NT2/D1 (cell line): ENCODE measurements around the gene P4HTM.

Source experiments
- DNase-seq: peaks from one replicate; pipeline ENCODE4 v3.0.0-alpha.2; 2011; ENCODE audit warnings: low read depth, low spot score
- H3K27me3 ChIP-seq: 2 replicates; pipeline ENCODE4 v1.6.0; 2011; ENCODE audit warnings: mild to moderate bottlenecking; ENCODE audit not compliant: insufficient read length, insufficient read depth
- H3K36me3 ChIP-seq: 2 replicates; pipeline ENCODE4 v1.6.1; 2011; ENCODE audit warnings: mild to moderate bottlenecking, low read length, mixed read lengths; ENCODE audit not compliant: insufficient read depth, insufficient read length
- H3K4me1 ChIP-seq: 2 replicates; pipeline ENCODE4 v1.5.1; 2011; ENCODE audit not compliant: insufficient read depth, insufficient read length
- H3K4me3 ChIP-seq: 2 replicates; pipeline ENCODE4 v1.5.1; 2011; ENCODE audit warnings: low read depth; ENCODE audit not compliant: insufficient read length
- H3K9ac ChIP-seq: 2 replicates; pipeline ENCODE4 v1.6.0; 2011; ENCODE audit warnings: low read depth; ENCODE audit not compliant: insufficient read length
- H3K9me3 ChIP-seq: 2 replicates; pipeline ENCODE4 v1.5.1; 2011; ENCODE audit warnings: mild to moderate bottlenecking, low read length; ENCODE audit not compliant: insufficient read depth
- SUZ12 ChIP-seq: IDR thresholded peaks from 2 replicates; pipeline ENCODE4 v1.6.1; 2011; ENCODE audit not compliant: insufficient read length, insufficient read depth; ENCODE audit errors: extremely low read depth
- YY1 ChIP-seq: IDR thresholded peaks from 2 replicates; pipeline ENCODE4 v1.6.1; 2011; ENCODE audit not compliant: insufficient read length, insufficient read depth
- ZNF274 ChIP-seq: IDR thresholded peaks from 2 replicates; pipeline ENCODE4 v1.6.1; 2011; ENCODE audit warnings: mild to moderate bottlenecking, low read depth, low read length

Gene P4HTM

DNA sequence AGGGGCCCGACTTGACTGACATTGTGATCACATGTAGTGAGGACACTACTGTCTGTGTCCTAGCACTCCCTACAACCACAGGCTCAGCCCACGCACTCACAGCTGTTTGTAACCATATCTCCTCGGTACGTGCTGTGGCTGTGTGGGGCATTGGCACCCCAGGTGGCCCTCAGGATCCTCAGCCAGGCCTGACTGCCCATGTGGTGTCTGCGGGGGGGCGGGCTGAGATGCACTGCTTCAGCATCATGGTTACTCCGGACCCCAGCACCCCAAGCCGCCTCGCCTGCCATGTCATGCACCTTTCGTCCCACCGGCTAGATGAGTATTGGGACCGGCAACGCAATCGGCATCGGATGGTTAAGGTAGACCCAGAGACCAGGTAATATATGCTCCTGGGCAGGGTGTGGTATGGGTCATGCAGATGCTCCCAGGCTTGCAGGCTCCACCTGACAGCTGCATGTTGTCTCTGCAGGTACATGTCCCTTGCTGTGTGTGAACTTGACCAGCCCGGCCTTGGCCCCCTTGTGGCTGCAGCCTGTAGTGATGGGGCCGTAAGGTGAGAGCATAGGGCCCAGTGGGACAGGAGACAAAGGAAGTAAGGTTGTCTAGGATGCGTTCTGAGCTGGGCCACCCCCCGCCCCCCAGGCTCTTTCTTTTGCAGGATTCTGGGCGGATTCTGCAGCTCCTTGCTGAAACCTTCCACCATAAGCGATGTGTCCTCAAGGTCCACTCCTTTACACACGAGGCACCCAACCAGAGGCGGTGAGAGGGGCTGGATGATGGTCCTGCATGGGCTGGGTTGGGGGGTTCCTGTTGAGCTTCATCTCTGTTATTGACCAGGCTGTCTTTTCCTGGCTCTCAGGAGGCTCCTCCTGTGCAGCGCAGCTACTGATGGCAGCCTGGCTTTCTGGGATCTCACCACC is 24.0 kb downstream of the P4HTM start:
- Histone ChIP-seq H3K27me3 (no peaks in the 10 kb centered on the region), H3K9ac (no peak overlapping the region), H3K4me3 (no peak overlapping the region), H3K36me3 (peaks cover 71% of the 10 kb centered on the region), H3K4me1 (peaks cover 23% of the 10 kb centered on the region), H3K9me3 (no peaks in the 10 kb centered on the region)
- TF ChIP-seq YY1 = no peak
- no peak for TF ChIP-seq ZNF274
- TF ChIP-seq SUZ12 = no peak
- DNase-seq = no peak

DNA sequence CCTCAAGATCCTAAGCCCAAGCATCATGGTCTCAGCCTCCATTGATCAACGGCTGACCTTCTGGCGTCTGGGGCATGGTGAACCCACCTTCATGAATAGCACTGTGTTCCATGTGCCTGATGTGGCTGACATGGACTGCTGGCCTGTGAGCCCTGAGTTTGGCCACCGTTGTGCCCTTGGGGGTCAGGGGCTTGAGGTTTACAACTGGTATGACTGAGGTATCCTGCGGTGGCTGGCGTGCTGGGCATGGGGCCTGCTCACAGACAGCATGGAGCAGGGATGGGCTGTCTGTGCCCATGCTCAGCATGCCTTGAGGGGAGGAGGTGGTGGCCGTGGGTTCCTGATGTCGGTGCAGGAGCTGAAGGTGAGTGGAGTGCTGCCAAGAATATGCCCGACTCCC is 25.0 kb downstream of the P4HTM start:
- Histone ChIP-seq H3K9ac (no peak overlapping the region), H3K27me3 (no peaks in the 10 kb centered on the region), H3K4me1 (peaks cover 23% of the 10 kb centered on the region), H3K4me3 (no peak overlapping the region), H3K9me3 (no peaks in the 10 kb centered on the region), H3K36me3 (peaks cover 62% of the 10 kb centered on the region)
- no peak for TF ChIP-seq SUZ12
- no peak for TF ChIP-seq ZNF274
- DNase-seq = no peak

DNA sequence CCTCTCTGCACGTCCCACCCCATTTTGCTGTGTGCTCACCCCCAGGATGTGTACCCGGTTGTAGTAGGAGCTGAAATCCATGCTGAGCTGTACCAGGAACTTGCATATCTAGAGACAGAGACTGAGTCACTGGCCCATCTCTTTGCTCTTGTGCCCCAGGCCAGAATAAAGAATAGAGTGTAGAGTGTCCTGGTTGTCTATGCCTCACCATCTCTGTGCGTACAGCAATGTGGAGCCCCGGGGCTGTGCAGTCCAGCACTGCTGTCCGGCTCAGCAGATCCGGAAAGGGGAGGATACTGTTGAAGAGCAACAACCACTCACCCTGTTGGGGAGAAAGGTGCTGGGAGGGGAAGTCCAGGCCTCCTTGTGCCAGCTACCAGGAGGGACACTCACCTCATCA is 25.7 kb downstream of the P4HTM start:
- DNase-seq = no peak
- no peak overlapping the region for H3K9ac ChIP-seq
- H3K9me3 ChIP-seq = no peaks in the 10 kb centered on the region
- TF ChIP-seq ZNF274 (no peak), YY1 (no peak), SUZ12 (no peak)
- no peak overlapping the region for H3K4me3 ChIP-seq
- peaks cover 23% of the 10 kb centered on the region for H3K4me1 ChIP-seq
- H3K36me3 ChIP-seq = peaks cover 59% of the 10 kb centered on the region
- H3K27me3 ChIP-seq = no peaks in the 10 kb centered on the region

DNA sequence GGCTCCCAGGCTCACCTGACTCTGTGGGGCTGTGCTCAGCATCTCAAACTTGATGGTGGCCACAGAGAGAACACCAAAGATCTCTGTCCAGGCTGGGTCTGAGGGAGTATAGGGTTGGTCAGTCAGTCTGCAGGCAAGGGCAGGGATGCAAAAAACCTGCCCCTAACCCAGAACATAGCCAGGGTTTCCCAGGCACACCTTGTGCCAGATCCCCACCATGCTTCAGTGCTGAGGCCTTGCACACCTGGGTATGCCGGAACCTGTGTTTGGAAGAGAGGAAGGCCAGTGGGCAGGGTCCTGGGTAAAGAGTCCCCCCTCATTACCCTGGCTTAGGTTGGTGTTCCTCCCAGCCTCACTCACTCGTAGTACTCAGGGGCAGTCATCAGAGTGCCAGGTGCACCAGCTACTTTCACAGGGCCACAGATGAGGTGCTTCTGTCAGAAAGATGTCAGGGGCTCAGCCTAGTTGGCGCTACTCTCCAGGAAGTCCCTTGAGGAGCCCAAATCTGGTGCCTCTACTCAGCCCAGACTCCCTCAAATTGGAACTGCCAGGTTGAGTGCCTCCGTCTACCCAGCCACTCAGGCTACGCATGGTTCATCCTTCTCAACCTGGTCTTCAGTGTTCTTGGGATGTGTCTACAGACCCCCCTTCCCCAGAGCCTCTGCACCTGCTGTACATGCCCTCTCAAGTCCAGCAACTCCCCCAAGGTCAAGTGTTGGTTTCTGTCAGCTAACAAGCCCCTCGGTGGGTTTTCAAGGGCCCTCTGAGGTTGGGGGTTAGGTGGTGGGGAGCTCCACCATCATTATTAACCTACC is 26.6 kb downstream of the P4HTM start:
- Histone ChIP-seq H3K27me3 (no peaks in the 10 kb centered on the region), H3K4me3 (no peak overlapping the region), H3K36me3 (peaks cover 55% of the 10 kb centered on the region), H3K9ac (peak overlapping the region; percentile 91), H3K4me1 (peaks cover 23% of the 10 kb centered on the region), H3K9me3 (no peaks in the 10 kb centered on the region)
- DNase-seq = no peak
- TF ChIP-seq ZNF274 (no peak), SUZ12 (no peak), YY1 (no peak)

DNA sequence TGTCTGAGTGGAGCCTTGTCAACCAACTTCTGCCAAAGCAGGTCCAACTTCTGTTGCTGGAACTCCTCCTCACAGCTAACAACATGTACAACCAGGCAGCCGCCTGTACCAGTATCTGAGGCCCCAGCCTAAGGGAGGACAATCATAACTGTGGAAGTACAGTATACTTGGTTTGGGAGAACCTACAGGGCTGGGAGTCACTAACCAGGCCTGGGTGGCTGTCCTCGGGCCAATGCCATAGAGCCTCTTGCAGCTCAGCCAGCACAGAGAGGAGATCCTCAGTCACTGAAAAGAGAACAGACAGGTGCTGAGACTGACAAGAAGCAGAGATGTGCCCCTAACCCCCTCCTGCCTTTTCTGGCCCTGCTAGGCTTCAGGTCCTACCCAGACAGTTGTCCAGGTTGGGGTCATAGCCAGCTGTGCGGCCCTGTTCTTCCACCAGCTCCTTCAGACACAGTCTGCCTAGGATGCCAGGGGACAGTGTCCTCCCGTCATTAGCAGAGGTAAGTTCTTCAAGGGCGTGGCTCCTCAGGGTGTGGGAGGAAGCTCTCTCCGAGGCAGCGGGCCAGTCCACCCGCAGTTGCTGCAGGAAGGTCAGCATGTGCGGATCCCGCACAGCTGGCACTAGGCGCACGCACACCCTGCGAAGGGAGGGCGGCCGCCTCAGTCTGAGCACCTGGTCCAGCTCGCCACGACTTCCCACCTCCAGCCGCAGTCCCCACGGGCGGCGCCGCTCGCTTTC is 27.4 kb downstream of the P4HTM start:
- TF ChIP-seq ZNF274 = no peak
- no peak for TF ChIP-seq YY1
- no peak for TF ChIP-seq SUZ12
- no peak for DNase-seq
- peaks cover 47% of the 10 kb centered on the region for H3K36me3 ChIP-seq
- H3K9ac ChIP-seq = peak overlapping the region; percentile 91
- H3K9me3 ChIP-seq = no peaks in the 10 kb centered on the region
- peak overlapping the region; percentile 81 for H3K4me3 ChIP-seq
- H3K27me3 ChIP-seq = no peaks in the 10 kb centered on the region
- H3K4me1 ChIP-seq = peaks cover 23% of the 10 kb centered on the region

DNA sequence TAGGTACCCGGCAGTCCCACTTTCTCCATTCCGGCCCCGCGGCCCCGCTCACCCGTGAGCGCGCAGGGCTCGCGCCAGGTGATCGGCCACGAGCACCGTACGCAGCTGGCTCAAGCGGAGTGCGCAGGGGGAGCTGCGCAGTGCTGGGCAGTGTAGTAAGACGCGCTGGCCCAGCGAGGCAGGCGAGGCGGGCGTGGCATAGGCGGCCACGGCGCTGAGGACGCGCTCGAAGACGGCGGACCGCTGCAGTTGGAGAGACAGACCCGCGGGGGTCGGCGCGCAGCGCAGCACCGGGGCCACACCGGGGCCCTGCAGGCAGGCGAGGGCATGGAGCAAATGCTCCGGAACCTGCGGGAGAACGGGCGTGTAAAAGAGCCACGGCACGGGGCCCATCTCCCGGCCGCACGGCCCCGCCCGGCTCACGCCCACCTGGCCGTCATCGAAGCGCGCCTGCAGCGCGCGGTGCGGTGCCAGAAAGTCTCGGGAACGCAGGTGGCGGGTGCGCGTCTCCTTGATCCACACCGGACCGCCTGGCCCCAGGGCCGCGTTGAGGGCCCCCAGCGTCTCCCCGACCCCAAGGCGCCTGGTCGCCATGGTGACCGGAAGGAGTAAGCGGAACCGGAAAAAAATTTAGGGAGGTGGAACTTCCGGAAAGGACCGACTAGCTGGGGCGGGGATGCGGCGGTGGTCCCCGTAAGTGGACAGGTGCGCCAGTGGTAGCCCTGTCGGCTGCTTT is 28.1 kb downstream of the P4HTM start, which contains the start of gene DALRD3:
Gene DALRD3 (minus strand): TSS at position 610 of the 736 bp plus-strand sequence. CDS start 16 bp downstream, at position 594.
- no peak for DNase-seq
- H3K4me1 ChIP-seq = peaks cover 20% of the 10 kb centered on the region
- H3K9me3 ChIP-seq = no peaks in the 10 kb centered on the region
- peak within 1 kb of the TSS; percentile 91 for H3K9ac ChIP-seq
- H3K27me3 ChIP-seq = no peaks in the 10 kb centered on the region
- TF ChIP-seq YY1 (no peak), ZNF274 (no peak), SUZ12 (no peak)
- peaks cover 45% of the 10 kb centered on the region for H3K36me3 ChIP-seq
- peak within 1 kb of the TSS; percentile 81 for H3K4me3 ChIP-seq
